IPS DF 6.9 (cell line): ENCODE results near the gene YIPF4.
"Not testable (repeated sequence)": the region's sequence is repeated elsewhere in the genome, so short reads cannot be mapped to it uniquely, and the experiment has no call there.

ENCODE experiments used
- DNase-seq: peaks from one replicate; pipeline ENCODE4 v3.0.0-alpha.2; 2013; ENCODE audit warnings: low read depth, low spot score
- H3K27ac ChIP-seq: one replicate; pipeline ENCODE4 v1.5.1; 2013; ENCODE audit warnings: low read length, control low read depth
- H3K27me3 ChIP-seq: 2 replicates; pipeline ENCODE4 v1.6.1; 2013; ENCODE audit warnings: mild to moderate bottlenecking, low read length; ENCODE audit not compliant: control insufficient read depth, insufficient read depth
- H3K36me3 ChIP-seq: 2 replicates; pipeline ENCODE4 v1.6.1; 2013; ENCODE audit warnings: low read length; ENCODE audit not compliant: control insufficient read depth, insufficient read depth
- H3K4me1 ChIP-seq: 2 replicates; pipeline ENCODE4 v1.6.1; 2013; ENCODE audit warnings: low read length; ENCODE audit not compliant: control insufficient read depth, insufficient read depth
- H3K4me3 ChIP-seq: 2 replicates; pipeline ENCODE4 v1.5.1; 2013; ENCODE audit warnings: mild to moderate bottlenecking, low read length
- H3K9me3 ChIP-seq: 2 replicates; pipeline ENCODE4 v1.6.1; 2013; ENCODE audit warnings: low read length, inconsistent platforms; ENCODE audit not compliant: control insufficient read depth, insufficient read depth
- WGBS: extraction: QIAGEN DNeasy Blood & Tissue Kit; methylation state at CpG from one replicate; pipeline ENCODE4 v1.1.7; 2013; ENCODE audit warnings: mixed read lengths, missing lambda C conversion rate; ENCODE audit not compliant: insufficient read length, insufficient coverage; 5-methylcytosine and 5-hydroxymethylcytosine counted together

The YIPF4 gene

DNA sequence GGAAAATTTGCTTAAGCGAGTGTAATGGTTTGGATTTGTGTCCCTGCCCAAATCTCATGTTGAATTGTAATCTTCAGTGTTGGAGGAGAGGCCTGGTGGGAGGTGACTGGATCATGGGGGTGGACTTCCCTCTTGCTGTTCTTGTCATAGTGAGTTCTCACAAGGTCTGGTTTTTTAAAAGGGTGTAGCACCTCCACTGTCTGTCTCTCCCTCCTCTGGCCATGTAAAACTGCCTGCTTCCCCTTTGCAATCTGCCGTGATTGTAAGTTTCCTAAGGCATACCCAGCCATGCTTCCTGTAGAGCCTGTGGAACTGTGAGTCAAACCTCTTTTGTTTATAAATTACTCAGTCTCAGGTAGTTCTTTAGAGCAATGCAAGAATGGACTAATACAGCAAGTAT is 6.6 kb downstream of the YIPF4 start:
- WGBS, result no CpG with 5 or more reads among the region's 2 CpGs
- no peak for DNase-seq
- H3K27me3 ChIP-seq, result no peaks in the 10 kb centered on the region
- 0 out of 2 replicates have a peak, but pooled peaks cover 4% of the 10 kb centered on the region for H3K36me3 ChIP-seq
- H3K9me3 ChIP-seq, result no peaks in the 10 kb centered on the region
- no peaks in the 10 kb centered on the region for H3K4me1 ChIP-seq
- H3K27ac ChIP-seq, result no peak overlapping the region
- no peak overlapping the region for H3K4me3 ChIP-seq

DNA sequence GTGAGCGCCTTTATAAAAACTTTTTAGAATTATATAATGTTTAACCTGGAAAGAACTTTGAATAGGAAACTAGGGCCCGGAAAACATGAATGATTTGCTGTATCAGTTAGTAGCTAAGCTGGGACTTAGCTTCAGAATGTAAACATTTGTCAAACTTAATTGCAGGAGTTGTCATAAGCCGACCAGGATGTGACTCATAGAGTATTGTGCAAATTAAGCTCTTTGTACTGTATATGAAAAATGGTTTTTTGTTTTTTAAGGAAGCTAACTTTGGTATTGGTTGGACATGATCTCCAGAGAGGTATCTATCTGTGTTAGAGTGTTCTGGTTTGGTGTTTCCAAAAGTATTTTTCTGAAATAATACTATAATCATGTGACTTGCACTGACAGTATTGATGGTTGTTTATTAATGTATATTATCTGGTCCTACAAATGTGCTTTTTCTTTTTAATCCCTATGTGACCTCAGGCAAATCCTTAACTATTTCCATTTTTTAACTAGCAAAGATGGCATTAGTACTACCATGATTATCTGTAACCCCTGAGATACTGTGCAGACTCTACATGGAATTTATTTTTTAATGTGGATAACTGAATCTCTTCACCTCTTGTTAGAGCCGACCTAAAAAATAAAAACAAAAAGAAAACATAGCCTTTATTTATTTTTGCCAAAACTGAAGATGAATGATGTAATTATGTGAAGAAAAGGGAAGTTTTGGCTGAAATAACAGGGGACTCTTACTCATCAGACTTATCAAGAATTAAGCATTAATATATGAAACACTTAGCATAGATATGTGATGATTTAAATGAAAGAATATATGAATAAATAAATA is 11.7 kb downstream of the YIPF4 start:
- DNase-seq, result no peak
- H3K27me3 ChIP-seq, result no peaks in the 10 kb centered on the region
- H3K27ac ChIP-seq, result no peak overlapping the region
- H3K36me3 ChIP-seq, result no peaks in the 10 kb centered on the region
- no peaks in the 10 kb centered on the region for H3K4me1 ChIP-seq
- WGBS, result no CpG with 5 or more reads among the region's 4 CpGs
- no peaks in the 10 kb centered on the region for H3K9me3 ChIP-seq
- H3K4me3 ChIP-seq, result no peak overlapping the region

DNA sequence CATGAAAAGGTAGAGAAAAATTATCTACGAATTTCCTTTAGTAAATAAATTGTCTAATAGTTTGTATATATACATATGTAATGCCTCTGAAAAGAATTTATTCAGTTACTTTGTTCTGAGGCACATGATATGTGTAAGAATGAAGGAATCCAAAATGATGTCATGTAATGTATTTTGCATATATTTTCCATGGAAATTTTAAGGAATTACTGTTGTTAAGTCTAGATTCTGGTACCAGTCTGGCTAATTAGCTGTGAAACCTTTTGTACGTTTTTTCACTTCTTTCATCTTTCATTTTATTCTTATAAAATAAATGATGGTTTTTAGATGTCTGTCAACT is 12.3 kb downstream of the YIPF4 start:
- H3K4me3 ChIP-seq, result no peak overlapping the region
- H3K4me1 ChIP-seq, result no peaks in the 10 kb centered on the region
- no peaks in the 10 kb centered on the region for H3K36me3 ChIP-seq
- no peak for DNase-seq
- no peak overlapping the region for H3K27ac ChIP-seq
- no peaks in the 10 kb centered on the region for H3K9me3 ChIP-seq
- WGBS, result no CpG with 5 or more reads among the region's 2 CpGs
- no peaks in the 10 kb centered on the region for H3K27me3 ChIP-seq

DNA sequence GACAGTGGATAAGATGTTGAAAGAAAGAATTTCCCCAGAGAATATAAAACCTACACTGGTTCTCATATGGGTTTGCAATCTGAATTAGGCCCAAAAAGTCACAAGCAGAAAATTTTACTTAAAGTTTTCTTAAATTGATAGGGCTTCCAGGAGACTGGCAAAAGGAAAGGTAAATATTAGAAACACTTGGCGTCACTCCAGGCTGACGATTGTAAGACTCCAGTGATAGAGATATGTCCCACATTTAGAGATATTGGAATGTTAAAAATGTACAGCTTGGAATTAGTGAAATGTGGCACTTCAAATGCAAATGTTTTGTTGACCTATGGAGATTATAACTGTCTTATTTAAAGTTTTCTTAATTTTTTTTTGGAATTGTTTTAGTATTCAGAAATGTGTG is 14.0 kb downstream of the YIPF4 start:
- H3K27me3 ChIP-seq, result no peaks in the 10 kb centered on the region
- no peak for DNase-seq
- no peak overlapping the region for H3K27ac ChIP-seq
- no peaks in the 10 kb centered on the region for H3K36me3 ChIP-seq
- no peaks in the 10 kb centered on the region for H3K9me3 ChIP-seq
- WGBS, result no CpG with 5 or more reads among the region's 2 CpGs
- no peaks in the 10 kb centered on the region for H3K4me1 ChIP-seq
- H3K4me3 ChIP-seq, result no peak overlapping the region

DNA sequence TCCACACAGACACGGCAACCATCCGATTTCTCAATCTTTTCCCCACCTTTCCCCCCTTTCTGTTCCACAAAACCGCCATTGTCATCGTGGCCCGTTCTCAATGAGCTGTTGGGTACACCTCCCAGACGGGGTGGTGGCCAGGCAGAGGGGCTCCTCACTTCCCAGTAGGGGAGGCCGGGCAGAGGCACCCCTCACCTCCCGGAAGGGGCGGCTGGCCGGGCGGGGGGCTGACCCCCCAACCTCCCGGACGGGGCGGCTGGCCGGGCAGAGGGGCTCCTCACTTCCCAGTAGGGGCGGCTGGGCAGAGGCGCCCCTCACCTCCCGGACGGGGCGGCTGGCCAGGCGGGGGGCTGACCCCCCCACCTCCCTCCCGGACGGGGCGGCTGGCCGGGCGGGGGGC is 15.8 kb downstream of the YIPF4 start:
- H3K4me3 ChIP-seq, H3K36me3 ChIP-seq: not testable (repeated sequence)
- no CpG with 5 or more reads among the region's 26 CpGs for WGBS

DNA sequence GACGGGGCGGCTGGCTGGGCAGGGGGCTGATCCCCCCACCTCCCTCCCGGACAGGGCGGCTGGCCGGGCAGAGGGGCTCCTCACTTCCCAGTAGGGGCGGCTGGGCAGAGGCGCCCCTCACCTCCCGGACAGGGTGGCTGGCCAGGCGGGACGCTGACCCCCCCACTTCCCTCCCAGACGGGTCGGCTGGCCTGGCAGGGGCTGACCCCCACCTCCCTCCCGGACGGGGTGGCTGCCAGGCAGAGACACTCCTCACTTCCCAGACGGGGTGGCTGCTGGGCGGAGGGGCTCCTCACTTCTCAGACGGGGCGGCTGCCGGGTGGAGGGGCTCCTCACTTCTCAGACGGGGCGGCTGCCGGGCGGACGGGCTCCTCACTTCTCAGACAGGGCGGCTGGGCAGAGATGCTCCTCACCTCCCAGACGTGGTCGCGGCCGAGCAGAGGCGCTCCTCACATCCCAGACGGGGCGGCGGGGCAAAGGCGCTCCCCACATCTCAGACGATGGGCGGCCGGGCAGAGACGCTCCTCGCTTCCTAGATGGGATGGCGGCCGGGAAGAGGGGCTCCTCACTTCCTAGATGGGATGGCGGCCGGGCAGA is 16.4 kb downstream of the YIPF4 start:
- not testable (repeated sequence) for H3K27ac ChIP-seq, H3K4me3 ChIP-seq, DNase-seq, H3K9me3 ChIP-seq, H3K4me1 ChIP-seq, H3K27me3 ChIP-seq, H3K36me3 ChIP-seq
- WGBS, result no CpG with 5 or more reads among the region's 43 CpGs

More for the DNA sequence above, 15.8 kb downstream of the YIPF4 start:
- H3K4me1 ChIP-seq, H3K9me3 ChIP-seq, H3K27ac ChIP-seq, H3K27me3 ChIP-seq, DNase-seq: not testable (repeated sequence)

DNA sequence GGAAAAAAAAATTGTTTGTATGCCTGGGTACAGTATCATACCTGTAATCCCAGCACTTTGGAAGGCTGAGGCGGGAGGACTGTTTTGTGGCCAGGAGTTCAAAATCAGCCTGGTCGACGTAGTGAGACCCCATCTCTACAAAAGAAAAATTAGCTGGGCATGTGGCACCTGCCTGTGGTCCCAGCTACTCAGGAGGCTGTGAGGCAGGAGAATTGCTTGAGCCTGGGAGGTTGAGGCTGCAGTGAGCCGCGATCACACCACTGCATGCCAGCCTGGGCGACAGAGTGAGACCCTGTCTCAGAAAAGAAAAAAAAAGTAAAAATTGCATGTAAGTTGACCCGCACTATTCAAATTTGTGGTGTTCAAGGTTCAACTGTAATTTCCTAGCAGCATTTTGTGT is 32.9 kb downstream of the YIPF4 start:
- Histone ChIP-seq H3K27me3 (no peaks in the 10 kb centered on the region), H3K4me3 (no peak overlapping the region), H3K27ac (no peak overlapping the region), H3K36me3 (no peaks in the 10 kb centered on the region), H3K4me1 (no peaks in the 10 kb centered on the region), H3K9me3 (no peaks in the 10 kb centered on the region)
- no peak for DNase-seq
- WGBS, result no CpG with 5 or more reads among the region's 7 CpGs

DNA sequence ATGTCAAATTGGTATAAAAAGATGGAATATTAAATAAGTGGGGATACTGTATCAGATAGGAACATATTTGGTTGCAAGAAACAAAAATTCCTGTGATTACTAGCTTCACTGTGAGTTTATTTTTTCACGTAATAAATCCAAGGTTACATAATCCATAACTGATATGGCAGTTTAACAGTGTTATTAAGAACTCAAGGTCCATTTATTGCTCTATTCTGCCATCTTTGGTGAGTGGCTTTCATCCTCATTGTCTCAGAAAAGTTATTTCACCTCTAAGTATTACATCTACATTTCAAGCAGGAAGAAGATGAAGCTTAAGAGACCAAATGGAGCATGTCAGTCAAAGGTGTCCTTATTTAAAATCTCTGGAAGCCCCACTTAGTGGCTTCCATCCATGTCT is 37.2 kb downstream of the YIPF4 start:
- no peak overlapping the region for H3K4me3 ChIP-seq
- H3K36me3 ChIP-seq, result no peaks in the 10 kb centered on the region
- H3K4me1 ChIP-seq, result no peaks in the 10 kb centered on the region
- no peak for DNase-seq
- H3K27me3 ChIP-seq, result no peaks in the 10 kb centered on the region
- H3K27ac ChIP-seq, result no peak overlapping the region
- no CpG with 5 or more reads among the region's 1 CpG for WGBS
- no peaks in the 10 kb centered on the region for H3K9me3 ChIP-seq

DNA sequence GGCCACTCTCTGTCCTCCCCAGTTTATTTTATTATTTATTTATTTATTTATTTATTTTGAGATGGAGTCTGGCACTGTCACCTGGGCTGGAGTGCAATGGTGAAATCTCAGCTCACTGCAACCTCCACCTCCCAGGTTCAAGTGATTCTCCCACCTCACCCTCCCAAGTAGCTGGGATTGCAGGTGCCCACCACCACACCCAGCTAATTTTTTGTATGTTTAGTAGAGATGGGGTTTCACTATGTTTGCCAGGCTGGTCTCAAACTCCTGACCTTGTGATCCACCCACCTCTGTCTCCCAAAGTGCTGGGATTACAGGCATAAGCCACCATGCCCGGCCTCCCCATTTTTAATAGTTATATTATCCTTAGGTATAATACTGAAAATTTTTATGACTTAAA is 51.0 kb downstream of the YIPF4 start:
- not testable (repeated sequence) for H3K4me1 ChIP-seq, H3K27ac ChIP-seq, H3K9me3 ChIP-seq, DNase-seq, H3K36me3 ChIP-seq, H3K27me3 ChIP-seq, H3K4me3 ChIP-seq
- no CpG with 5 or more reads among the region's 1 CpG for WGBS

DNA sequence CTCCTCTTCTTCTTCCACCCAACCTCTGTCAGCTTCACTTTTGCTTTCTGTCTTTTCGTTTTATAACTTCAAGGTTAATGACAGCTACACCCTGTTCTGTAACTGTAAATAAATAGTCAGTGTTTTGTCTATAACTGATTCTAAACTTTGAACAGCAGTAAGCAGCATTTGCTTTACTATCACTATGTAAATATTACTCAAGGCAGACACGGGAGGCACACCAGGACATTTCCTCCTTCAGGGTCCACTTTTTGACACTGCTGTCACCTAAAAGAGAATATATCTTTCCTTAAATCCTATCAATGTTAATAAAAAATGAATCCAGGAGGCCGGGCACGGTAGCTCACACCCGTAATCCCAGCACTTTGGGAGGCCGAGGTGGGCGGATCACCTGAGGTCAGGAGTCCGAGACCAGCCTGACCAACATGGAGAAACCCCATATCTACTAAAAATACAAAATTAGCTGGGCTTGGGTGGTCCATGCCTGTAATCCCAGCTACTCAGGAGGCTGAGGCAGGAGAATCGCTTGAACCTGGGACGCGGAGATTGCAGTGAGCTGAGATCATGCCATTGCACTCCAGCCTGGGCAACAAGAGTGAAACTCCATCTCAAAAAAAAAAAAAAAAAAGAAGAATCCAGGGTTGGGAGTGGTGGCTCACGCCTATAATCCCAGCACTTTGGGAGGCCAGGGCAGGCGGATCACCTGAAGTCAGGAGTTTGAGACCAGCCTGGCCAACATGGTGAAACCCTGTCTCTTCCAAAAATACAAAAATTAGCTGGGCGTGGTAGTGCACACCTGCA is 51.7 kb downstream of the YIPF4 start:
- not testable (repeated sequence) for H3K36me3 ChIP-seq, H3K27me3 ChIP-seq, H3K27ac ChIP-seq, DNase-seq, H3K9me3 ChIP-seq, H3K4me1 ChIP-seq, H3K4me3 ChIP-seq
- 100% methylated on average over 1 of the region's 14 CpGs for WGBS
